Measurements from ENCODE around the gene ADAMTS9. TPM values are rescaled to one million over a fixed set of nuclear protein-coding genes. Genes with fewer than 3 reads are reported as not detected.

Gene ADAMTS9
- total RNA-seq, 2 donors from 2014 or later, result 27.2 to 54.7 TPM

DNA sequence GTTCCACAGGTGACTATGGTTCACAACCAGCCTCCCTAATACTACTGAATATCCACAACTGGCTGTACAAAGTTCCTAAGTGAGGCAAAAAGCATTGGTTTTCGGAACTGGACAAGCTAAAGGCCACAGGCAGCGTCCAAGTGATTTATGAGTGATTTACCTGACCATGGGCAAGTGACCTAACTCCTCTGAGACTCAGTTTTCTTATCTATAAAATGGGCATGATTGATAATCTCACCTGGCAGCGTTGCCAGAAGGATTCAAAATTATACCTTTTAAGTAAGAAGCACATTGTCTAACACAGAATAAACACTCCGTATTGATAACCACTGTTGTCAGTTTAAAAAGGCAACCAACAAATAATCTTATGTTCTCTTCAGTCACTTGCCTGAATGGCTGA lies 29.8 kb downstream of the ADAMTS9 start:
- intact Hi-C loops (cut with DNase I), result no loop called here
- Histone ChIP-seq H3K27ac (no peak overlapping the region), H3K4me1 (no peaks in the 10 kb centered on the region), H3K27me3 (no peaks in the 10 kb centered on the region), H3K4me3 (no peak overlapping the region), H3K9me3 (no peaks in the 10 kb centered on the region), H3K36me3 (replicated peaks in 1 of 2; ENCODE audit: insufficient read depth in 1 of 2, low read depth in 2 of 2) (no peaks in the 10 kb centered on the region)
- TF ChIP-seq POLR2A (IDR thresholded peaks at IDR 0.05) (no peak), CTCF (IDR thresholded peaks at IDR 0.05) (no peak)
- no peak for ATAC-seq
- no peak for DNase-seq
- WGBS, 2 donors, result 68 to 69% methylated on average over 4 of the region's 4 CpGs

DNA sequence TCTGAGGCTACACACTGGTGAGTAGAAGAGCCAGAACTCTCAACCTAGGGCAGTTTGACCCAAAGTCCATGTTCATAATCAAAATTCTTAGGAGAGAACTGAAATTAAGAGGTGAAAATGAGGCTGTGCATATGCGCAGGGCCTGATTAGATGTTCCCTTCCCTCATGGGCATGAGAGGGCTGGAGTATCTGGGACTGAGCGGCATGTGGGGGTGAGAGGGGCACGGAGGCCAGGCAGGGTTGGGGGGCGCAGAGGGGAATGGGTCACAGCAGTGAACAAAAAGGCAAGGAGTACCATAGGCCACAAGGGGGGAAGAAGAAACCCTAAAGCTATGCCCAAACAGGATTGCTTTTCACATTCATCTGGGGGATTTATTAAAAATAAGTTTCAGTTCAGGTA lies 31.3 kb downstream of the ADAMTS9 start:
- ATAC-seq (no peak), DNase-seq (no peak)
- H3K27me3 ChIP-seq, result no peaks in the 10 kb centered on the region
- no peaks in the 10 kb centered on the region for H3K9me3 ChIP-seq
- no peak for TF ChIP-seq CTCF (IDR thresholded peaks at IDR 0.05)
- no peak for TF ChIP-seq POLR2A (IDR thresholded peaks at IDR 0.05)
- peaks cover 2% of the 10 kb centered on the region for H3K4me1 ChIP-seq
- no peak overlapping the region for H3K4me3 ChIP-seq
- WGBS, 2 donors, result 92 to 93% methylated on average over 4 of the region's 4 CpGs
- H3K27ac ChIP-seq, result no peak overlapping the region
- intact Hi-C loops (cut with DNase I), result no loop called here
- no peaks in the 10 kb centered on the region for H3K36me3 ChIP-seq (replicated peaks in 1 of 2; ENCODE audit: insufficient read depth in 1 of 2, low read depth in 2 of 2)

- TF ChIP-seq CTCF (IDR thresholded peaks at IDR 0.05) (no peak), POLR2A (IDR thresholded peaks at IDR 0.05) (no peak)
- DNase-seq, result no peak
- Histone ChIP-seq H3K27ac (no peak overlapping the region), H3K4me3 (no peak overlapping the region), H3K4me1 (peaks cover 10% of the 10 kb centered on the region), H3K9me3 (no peaks in the 10 kb centered on the region), H3K36me3 (replicated peaks in 1 of 2; ENCODE audit: insufficient read depth in 1 of 2, low read depth in 2 of 2) (no peaks in the 10 kb centered on the region), H3K27me3 (no peaks in the 10 kb centered on the region)
- WGBS, 2 donors, result 71 to 84% methylated on average over 4 of the region's 4 CpGs
- ATAC-seq, result no peak
- intact Hi-C loops (cut with DNase I), result no loop called here
Observed at GRCh38 chr3:64655160-64655559, 32.6 kb downstream of the ADAMTS9 start.

DNA sequence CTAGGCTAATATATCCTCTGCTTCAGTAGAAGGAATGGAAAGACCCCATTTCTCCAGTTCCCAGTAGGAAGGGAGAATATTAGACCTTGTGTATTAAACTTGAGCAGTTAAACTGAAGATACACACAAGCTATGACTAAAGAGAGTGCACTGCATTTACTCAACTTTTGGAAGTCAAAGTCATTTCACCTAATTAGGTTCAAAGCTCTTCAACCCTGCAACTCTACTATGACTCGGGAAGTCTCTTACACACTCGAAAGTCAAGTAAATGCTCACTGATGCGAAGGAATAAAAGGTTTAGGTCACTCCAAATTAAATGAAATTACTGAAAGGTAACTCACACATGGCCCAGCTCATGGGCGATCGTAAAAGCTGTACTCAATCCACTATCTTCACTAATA lies 33.8 kb downstream of the ADAMTS9 start:
- DNase-seq (no peak), ATAC-seq (no peak)
- Histone ChIP-seq H3K4me1 (peaks cover 10% of the 10 kb centered on the region), H3K9me3 (no peaks in the 10 kb centered on the region), H3K27ac (no peak overlapping the region), H3K36me3 (replicated peaks in 1 of 2; ENCODE audit: insufficient read depth in 1 of 2, low read depth in 2 of 2) (no peaks in the 10 kb centered on the region), H3K27me3 (no peaks in the 10 kb centered on the region), H3K4me3 (no peak overlapping the region)
- WGBS, 2 donors, result 91 to 92% methylated on average over 5 of the region's 5 CpGs
- intact Hi-C loops (cut with DNase I), result no loop called here
- TF ChIP-seq POLR2A (IDR thresholded peaks at IDR 0.05) (no peak), CTCF (IDR thresholded peaks at IDR 0.05) (no peak)

- TF ChIP-seq POLR2A (IDR thresholded peaks at IDR 0.05) (no peak), CTCF (IDR thresholded peaks at IDR 0.05) (no peak)
- H3K4me3 ChIP-seq, result no peak overlapping the region
- WGBS, 2 donors, result 74 to 93% methylated on average over 3 of the region's 3 CpGs
- ATAC-seq (no peak), DNase-seq (no peak)
- H3K27ac ChIP-seq, result no peak overlapping the region
- intact Hi-C loops (cut with DNase I), result no loop called here
- H3K36me3 ChIP-seq (replicated peaks in 1 of 2; ENCODE audit: insufficient read depth in 1 of 2, low read depth in 2 of 2), result no peaks in the 10 kb centered on the region
- peaks cover 10% of the 10 kb centered on the region for H3K4me1 ChIP-seq
- H3K27me3 ChIP-seq, result no peaks in the 10 kb centered on the region
- no peaks in the 10 kb centered on the region for H3K9me3 ChIP-seq
Observed at GRCh38 chr3:64653101-64653500, 34.7 kb downstream of the ADAMTS9 start.
